Neutrophil (primary cell): ENCODE measurements around the gene ENTR1.
A peak's percentile ranks its signal among the peaks of the same experiment; 100 is the strongest.

Source experiments
- H3K27ac ChIP-seq: fragments of 200-600 bp; sonication (generic); 2 replicates; pipeline ENCODE4 v1.5.1; 2016; ENCODE audit warnings: mild to moderate bottlenecking, moderate library complexity
- H3K27me3 ChIP-seq: fragments of 200-600 bp; sonication (generic); 2 replicates; pipeline ENCODE4 v1.6.0; 2016; ENCODE audit warnings: mild to moderate bottlenecking
- H3K36me3 ChIP-seq: fragments of 200-600 bp; sonication (generic); 2 replicates; pipeline ENCODE4 v1.5.1; 2017
- H3K4me1 ChIP-seq, 2 experiments: fragments of 200-600 bp in 1 of 2; sonication (generic) in 1 of 2; 1 replicate in 1 of 2; 2 replicates in 1 of 2; pipeline versions ENCODE4 v1.5.1 to v1.6.1; 2013 to 2016; ENCODE audit warnings: low read depth in 1 of 2, low read length in 1 of 2, mild to moderate bottlenecking in 1 of 2, moderate library complexity in 1 of 2; ENCODE audit not compliant: control insufficient read depth in 1 of 2, insufficient read depth in 1 of 2
- H3K4me3 ChIP-seq, 2 experiments: fragments of 200-600 bp in 1 of 2; sonication (generic) in 1 of 2; 1 replicate in 1 of 2; 2 replicates in 1 of 2; pipeline ENCODE4 v1.5.1; 2013 to 2016; ENCODE audit warnings: low read depth in 1 of 2, low read length in 1 of 2, mild to moderate bottlenecking in 1 of 2, moderate library complexity in 1 of 2
- H3K9me3 ChIP-seq: fragments of 200-600 bp; sonication (generic); 2 replicates; pipeline ENCODE4 v1.5.1; 2016
- CTCF ChIP-seq: fragments of 200-600 bp; sonication (generic); IDR thresholded peaks from 2 replicates; pipeline ENCODE4 v1.5.1; 2016; ENCODE audit warnings: antibody characterized with exemption

ENTR1 gene

DNA sequence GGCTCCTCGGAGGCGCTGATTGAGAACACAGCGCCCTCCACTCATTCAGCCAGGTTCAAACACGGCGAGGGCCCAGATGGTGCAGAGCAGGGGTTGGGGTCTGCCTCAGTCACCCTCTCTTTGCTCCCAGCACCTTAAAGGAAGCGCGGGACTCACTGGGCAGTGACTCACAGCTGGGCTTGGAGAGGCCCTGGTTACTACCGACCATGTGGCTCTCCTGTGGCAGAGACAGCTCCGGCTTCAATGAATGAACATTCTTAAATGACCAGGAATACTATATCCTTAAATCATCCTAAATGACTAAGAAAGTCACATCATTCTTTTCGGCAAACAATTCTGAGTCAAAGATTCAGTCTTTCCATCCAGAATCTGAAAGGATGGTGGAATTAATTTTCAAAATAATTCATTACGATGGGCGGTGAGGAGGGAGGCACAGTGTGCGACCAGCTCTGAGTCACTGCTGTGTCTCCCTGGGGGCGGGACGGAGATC, 30.8 kb upstream of the ENTR1 start:
- peaks cover 22% of the 10 kb centered on the region for H3K27me3 ChIP-seq
- H3K4me1 ChIP-seq = peaks cover 15 to 16% of the 10 kb centered on the region in 2 experiments
- H3K9me3 ChIP-seq = no peaks in the 10 kb centered on the region
- H3K36me3 ChIP-seq = peaks cover 64% of the 10 kb centered on the region
- H3K27ac ChIP-seq = no peak overlapping the region
- H3K4me3 ChIP-seq = no peak overlapping the region
- no peak for TF ChIP-seq CTCF

GRCh38 chr9:136439481-136440408, 29.3 kb upstream of the ENTR1 start, which contains the start of gene INPP5E:
INPP5E (minus strand) TSS chr9:136439845; CDS start chr9:136439419, 426 bp downstream.
- Histone ChIP-seq H3K9me3 (no peaks in the 10 kb centered on the region), H3K4me3 (peak within 1 kb of the TSS; percentile 75 to 85), H3K27me3 (peaks cover 22% of the 10 kb centered on the region), H3K27ac (peak within 1 kb of the TSS; percentile 31), H3K36me3 (peaks cover 50% of the 10 kb centered on the region), H3K4me1 (peaks cover 15 to 16% of the 10 kb centered on the region in 2 experiments)
- peak; percentile 88 for TF ChIP-seq CTCF

DNA sequence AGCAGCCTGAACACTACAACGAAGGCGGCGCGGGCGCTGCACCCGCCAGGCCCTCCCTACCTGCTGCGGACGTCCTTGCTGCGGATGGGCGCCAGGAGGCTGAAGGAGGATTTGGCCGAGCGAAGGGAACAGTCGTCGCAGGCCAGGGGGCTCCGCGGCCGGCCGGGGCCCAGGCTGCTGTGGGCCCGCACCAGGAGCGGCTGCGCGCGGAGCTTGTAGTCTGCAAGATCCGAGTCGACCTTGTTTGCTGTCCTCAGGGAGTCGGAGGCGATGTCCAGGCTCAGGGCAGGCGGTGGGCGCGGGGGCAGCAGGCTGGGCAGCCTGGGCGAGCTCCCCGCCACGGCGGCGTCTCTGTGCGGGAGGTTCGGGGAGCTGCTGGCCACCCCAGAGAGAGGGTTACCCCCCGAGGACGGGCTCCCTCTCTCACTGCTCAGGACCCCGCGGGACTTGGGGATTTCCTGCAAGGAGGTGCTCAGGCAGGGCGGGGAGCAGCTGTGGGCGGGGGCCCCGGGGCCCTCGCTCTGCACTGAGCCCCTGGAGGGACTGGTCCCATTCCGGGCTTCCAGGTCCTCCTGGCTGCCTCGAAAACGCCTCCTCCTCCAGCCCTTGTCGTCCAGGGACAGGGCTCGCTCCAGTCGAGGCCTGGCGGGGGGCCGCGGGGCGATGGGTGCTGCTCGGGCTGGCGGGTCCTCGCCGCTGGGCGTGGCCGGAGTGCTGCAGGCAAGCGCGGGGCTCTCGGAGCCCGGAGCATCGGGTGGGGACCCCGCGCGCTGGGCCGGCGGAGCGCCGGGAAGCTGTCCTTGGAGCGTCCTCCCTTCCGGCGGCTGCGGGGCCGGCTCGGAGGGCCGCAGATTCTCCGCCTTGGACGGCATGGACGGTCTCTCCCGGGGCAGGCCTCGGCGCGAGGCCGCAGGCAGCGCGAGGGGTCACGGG, 28.4 kb upstream of the ENTR1 start:
- Histone ChIP-seq H3K4me3 (peak overlapping the region; percentile 75 to 85), H3K4me1 (peaks cover 15 to 16% of the 10 kb centered on the region in 2 experiments), H3K27ac (peak overlapping the region; percentile 31), H3K27me3 (peaks cover 22% of the 10 kb centered on the region), H3K36me3 (peaks cover 40% of the 10 kb centered on the region), H3K9me3 (no peaks in the 10 kb centered on the region)
- TF ChIP-seq CTCF = no peak

GRCh38 chr9:136437839-136438547, 27.6 kb upstream of the ENTR1 start:
- Histone ChIP-seq H3K27ac (no peak overlapping the region), H3K36me3 (peaks cover 32% of the 10 kb centered on the region), H3K27me3 (peaks cover 22% of the 10 kb centered on the region), H3K4me3 (peak overlapping the region in 1 of 2 experiments; percentile 85), H3K9me3 (no peaks in the 10 kb centered on the region), H3K4me1 (peaks cover 15 to 16% of the 10 kb centered on the region in 2 experiments)
- TF ChIP-seq CTCF = no peak

GRCh38 chr9:136437430-136437829, 27.0 kb upstream of the ENTR1 start:
- no peak overlapping the region for H3K4me3 ChIP-seq
- no peak for TF ChIP-seq CTCF
- H3K4me1 ChIP-seq = peaks cover 15 to 16% of the 10 kb centered on the region in 2 experiments
- peaks cover 22% of the 10 kb centered on the region for H3K27me3 ChIP-seq
- no peak overlapping the region for H3K27ac ChIP-seq
- peaks cover 26% of the 10 kb centered on the region for H3K36me3 ChIP-seq
- H3K9me3 ChIP-seq = no peaks in the 10 kb centered on the region
